ENCODE results near the gene GHSR. TPM values are rescaled to one million over a fixed set of nuclear protein-coding genes. Genes with fewer than 3 reads are reported as not detected.

GHSR gene
- total RNA-seq, 1 donor from 2014 or later = not detected

DNA sequence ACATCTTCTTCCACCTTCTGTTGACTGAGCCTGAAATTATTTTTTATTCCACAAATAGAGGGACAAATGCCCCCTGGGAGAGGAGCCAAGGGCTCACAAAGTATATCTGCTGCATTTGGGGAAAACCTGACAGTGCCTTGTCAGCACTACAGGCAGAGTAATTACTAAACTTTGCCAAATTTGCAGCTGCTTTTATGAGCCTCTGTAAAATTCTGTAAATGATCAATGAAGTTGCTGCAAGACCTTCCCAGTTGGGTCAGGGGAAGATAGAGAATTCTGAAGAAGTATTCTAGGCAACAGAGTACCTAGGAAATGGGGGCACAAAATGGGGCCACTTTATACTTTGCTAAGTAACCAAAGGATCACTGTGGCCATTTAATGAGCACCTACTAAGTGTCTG lies 10.5 kb downstream of the GHSR start:
- peak; percentile 29 for DNase-seq (ENCODE audit: low read depth)

DNA sequence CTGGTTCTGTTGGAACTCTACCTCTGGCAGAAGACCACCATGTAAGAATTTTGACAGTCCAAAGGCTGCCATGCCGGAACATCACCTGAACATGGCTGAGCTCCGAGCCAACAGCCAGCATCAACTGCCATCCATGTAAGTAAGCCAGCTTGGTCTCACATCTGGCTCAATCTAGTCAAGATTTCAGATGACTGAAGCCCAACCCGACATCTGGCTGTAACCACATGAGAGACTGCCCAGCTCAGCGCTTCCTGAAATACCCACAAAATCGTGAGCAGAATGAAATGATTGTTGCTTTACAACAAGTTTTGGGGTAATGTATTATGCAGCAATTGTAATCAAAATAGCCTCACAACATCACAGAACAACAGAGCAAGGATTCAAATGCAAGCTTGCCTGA lies 32.9 kb downstream of the GHSR start:
- no peak for DNase-seq (ENCODE audit: low read depth)

DNA sequence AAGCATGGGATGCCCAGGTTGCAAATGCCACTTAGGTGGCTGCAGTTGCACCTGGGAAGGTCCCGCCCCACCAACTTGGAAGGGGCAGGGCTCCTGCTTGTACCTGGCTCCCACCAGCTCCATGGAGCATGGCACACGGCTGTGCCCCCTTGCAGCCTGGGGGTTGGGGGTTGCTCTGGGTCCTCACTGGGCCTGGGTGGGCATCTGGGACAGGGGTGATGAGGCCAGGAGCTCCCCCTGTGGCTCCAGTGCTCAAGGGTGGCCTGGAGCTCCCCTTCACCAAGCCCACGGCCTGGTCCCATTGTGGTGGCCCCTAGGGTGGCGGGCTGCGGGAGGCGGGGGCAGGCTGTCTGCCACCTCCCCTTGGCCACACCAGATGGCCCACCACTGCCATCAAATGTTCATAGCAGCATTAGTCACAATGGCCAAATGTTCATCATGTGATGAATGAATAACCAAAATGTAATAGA lies 36.7 kb downstream of the GHSR start:
- DNase-seq (ENCODE audit: low read depth) = no peak

DNA sequence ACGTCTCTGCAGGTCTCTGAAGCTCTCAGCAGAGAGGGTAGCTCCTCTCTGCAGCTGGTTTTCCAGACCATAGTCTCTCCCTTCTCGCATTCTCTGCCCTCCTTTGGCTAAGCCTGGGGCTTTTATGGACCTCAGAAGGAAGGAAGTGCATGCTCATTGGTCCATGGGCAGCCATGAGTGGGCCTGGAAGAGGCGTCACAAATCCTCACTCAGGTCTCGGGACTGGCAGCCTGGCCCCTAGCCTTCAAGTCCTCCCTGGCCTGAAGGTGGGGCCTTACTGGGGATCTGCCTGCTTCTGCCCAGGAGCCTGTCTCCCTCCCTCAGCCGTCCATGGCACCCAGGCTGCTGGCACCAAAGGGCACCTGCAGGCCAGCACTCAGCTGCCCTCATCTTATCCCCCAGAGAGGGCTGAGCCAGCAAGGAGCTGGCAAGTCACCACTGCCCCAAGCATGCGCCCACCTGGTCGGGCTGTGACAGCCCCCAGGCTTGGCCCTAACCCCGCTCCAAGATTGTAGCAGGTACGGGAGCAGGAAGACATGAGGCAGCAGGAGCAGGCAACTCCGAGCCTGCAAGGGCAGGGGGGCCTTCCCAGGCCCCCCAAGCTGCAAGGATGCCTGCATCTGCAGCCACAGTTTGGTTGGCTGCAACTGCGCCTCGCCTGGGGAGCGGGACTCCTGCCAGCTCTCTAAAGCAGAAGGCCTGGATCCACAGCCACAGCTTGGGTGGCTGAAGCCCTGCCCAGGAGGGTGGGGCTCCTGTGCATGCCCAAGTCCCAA lies 37.4 kb downstream of the GHSR start:
- no peak for DNase-seq (ENCODE audit: low read depth)

DNA sequence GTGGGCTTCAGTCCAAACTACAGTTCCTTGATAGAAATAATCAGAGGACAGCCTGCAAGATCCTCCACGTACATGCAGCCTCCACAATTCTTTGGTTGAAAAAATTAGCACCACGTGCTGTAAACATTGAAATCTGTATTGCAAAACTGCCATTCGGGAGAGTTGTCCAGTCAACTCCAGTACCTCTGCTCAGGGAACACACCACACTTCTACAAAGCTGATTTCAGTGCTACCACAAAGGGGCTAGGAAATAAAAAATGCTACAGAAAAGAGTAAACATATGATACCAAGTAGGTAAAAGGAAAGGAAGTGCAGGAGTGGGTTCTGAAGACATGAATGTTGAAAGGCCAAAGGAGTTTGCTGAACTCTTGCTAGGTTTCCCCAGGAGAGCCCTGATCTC lies 40.4 kb downstream of the GHSR start:
- DNase-seq (ENCODE audit: low read depth) = no peak

DNA sequence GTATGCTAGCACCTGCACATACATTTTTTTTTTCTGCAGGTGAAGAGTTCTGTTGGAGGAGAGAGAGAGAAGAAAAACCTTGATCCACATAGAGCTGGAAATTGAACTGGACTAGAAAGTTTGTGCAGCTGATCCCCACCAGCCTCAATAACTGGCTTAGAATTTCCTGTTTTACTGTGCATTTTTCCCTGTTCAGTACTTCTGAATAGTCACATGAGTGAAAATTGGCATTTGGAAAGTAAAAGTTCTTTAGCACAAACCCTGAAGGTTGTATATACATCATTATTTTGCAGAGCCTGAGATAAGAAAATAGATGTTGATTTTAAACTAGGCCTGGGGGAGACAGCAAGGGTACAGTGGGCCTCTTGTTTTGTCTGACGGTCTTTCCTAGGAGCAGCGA lies 42.3 kb downstream of the GHSR start:
- DNase-seq (ENCODE audit: low read depth) = no peak

DNA sequence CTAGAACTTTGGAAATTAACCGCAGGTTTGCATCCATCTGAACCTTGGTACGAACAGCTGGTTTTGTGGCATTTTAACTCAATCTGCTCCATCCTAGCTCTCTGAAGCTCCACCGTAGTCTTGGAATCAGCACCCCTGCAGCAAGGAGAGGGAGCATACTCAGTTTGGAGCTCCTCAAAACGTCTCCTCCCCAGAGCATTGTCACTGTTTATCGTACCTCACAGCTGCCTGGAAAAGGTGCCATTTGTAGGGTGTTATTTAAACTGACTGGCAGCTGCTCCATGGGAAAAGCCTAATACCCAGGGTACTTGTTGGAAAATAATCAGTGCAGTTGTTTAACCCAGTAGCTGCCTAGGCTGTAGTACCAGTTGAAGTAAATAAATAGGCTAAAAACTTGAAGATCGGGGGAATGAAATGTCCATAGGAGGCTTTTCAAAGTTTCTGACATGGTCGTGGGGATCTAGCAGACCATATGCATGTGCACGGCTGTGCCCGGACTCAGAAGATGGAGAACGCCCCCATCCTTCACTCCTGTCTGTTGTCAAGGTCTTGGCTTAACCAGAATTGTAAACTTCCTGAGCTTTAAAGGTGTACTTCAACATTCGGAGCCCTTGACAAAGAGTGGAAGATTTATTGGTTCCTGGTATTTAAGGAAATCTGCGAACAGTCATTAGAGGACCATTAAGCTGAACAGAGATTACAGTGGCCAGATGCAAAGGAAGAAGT lies 43.9 kb downstream of the GHSR start:
- no peak for DNase-seq (ENCODE audit: low read depth)

DNA sequence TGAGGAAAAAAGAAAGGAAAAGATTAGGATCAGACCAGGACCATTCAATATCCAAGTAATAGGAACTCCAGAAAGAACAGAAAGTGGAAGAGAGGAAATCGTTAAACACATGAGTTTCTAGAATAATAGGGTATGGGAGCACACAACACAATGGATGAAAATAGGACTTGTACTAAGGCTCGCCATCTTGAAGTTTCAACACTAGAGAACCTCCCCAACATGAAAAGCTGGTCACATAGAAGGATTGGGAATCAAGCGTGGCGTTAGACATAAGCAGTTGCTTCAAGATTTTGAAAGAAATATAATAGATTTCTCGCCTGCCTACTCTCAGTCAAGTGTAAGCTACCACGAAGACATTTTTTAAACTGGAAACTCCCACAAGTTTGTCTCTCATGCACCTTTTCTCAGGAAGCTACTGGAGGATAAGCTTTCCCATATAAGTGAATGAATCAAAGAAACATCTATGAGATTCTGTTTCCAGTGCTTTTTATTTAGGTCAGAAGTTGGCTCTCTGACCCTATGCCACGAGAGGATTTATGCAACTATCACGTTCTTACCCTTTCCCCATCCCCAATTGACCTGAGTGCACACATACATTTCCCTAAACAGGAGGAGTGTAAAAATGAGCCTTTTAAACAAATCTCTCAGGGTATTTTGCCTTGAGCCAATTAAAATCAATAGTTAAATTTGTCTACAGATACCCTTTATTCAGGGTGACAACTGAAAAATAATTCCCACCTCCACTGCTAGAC lies 45.2 kb downstream of the GHSR start:
- no peak for DNase-seq (ENCODE audit: low read depth)

DNA sequence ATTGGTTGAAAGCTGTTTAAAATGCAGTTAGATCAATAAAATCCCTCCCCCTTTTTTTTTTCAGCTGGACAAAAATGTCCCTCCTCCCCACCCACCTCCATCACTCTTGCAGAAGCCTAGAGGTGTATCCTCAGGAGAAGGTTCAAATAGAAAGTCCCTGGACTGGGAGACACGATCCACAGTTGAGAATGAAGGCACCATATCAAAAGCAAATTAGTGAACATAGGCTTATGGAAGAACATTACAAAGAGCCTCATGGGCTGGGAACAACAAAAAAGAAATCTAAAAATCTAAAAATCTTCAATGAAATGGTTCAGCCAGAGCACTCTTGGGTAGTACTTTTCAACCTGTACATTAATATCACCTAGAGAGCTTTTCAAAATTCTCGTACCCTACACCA lies 46.2 kb downstream of the GHSR start:
- no peak for DNase-seq (ENCODE audit: low read depth)

DNA sequence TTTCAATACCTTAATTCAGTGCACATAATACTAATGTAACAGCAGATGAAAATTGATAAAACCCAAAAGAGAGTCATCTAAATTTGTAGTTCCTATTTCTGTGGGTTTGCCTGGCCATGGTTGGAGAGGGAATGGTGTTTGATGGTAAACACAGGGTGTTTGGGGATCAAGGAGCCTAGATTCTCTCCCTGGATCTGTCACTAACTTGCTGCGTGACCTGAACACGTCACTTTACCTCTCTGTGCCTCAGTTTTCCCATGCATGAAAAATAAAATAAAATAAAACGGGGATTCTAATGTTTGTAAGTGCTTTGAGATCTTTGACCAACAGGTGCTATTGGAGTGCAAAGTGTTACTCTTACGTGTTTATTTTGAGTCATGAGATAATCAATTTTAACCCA lies 49.8 kb downstream of the GHSR start:
- DNase-seq (ENCODE audit: low read depth) = no peak

DNA sequence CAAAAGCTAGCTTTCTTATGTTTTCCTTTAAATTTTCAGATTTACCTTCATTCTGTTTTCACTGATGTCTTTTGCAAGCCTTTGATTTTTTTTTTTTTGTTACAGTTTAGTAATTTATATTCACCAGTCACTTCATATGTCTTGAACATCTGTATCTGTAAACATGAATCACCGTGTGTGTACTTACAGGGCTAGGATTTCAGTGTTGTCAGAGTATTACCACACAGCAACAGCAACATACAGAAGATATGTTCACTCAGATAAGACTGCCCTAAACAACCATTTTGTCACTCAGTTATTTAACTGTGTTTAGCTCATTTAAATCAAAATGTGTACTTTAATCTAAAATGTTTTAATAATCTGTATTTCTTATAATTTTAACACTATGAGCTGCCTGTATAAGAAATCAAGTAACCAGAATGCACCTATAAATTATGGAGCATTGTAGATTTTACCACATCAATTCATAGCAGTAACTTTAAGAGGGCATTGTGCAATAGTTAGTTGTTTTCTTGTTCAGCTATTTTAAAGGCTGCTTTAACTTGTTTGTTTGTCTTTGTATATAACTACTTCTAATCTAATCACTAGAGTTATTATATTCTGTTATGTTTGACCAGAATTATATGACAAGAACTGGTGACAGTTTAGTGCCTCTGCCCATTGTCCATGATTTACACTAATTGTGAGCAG lies 50.4 kb downstream of the GHSR start:
- no peak for DNase-seq (ENCODE audit: low read depth)

DNA sequence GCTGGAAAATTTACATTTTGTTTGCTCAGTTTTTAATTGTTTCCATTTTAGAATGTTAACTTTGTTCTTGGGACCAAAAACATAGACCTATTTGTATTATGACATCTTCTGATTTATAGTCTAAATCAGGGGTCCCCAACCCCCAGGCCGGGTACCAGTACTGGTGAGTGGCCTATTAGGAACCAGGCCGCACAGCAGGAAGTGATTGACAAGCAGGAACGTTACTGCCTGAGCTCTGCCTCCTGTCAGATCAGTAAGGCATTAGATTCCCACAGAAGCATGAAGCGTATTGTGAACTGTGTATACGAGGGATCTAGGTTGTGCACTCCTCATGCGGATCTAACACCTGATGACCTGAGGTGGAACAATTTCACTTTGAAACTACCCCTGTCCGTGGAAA lies 51.9 kb downstream of the GHSR start:
- no peak for DNase-seq (ENCODE audit: low read depth)

DNA sequence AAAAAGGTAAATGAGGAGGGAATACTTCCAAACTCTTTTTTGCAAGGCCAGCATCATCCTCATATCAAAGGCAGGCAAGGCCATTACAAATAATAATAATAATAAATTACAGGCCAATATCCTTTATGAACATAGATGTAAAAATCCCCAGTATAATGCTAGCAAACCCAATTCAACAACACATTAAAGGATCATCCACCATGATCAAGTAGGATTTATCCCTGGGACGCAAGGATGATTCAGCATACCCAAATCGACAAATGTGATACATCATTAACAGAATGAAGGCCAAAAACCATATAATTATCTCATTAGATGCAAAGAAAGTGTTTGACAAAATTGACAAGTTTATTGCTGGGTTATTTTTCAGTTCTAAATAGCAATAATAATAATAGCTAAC lies 53.6 kb downstream of the GHSR start:
- no peak for DNase-seq (ENCODE audit: low read depth)

Other genes with a start within 250 kb of the GHSR start
- 398 and 575 TPM in 2 replicates for gene TNFSF10, start 75.0 kb upstream of the GHSR start, total RNA-seq

Data from renal cortical epithelial cell (primary cell).